Liver (tissue), 3 donors: ENCODE measurements around the gene SH3RF3.

ENCODE experiments used
- EGR1 ChIP-seq, 2 donors: IDR thresholded peaks; 2 replicates each; pipeline ENCODE4 v1.6.1; 2016 to 2018; ENCODE audit warnings: antibody characterized with exemption in 2 of 2, low read depth in 2 of 2
- MAX ChIP-seq: IDR thresholded peaks from 2 replicates; pipeline ENCODE4 v1.6.1; 2016; ENCODE audit warnings: antibody characterized with exemption
- REST ChIP-seq: IDR thresholded peaks from 2 replicates; pipeline ENCODE4 v1.6.1; 2016; ENCODE audit warnings: antibody characterized with exemption, mild to moderate bottlenecking
- SP1 ChIP-seq: IDR thresholded peaks from 2 replicates; pipeline ENCODE4 v1.6.1; 2018; ENCODE audit warnings: antibody characterized with exemption, mild to moderate bottlenecking
- YY1 ChIP-seq: IDR thresholded peaks from 2 replicates; pipeline ENCODE4 v1.6.1; 2016; ENCODE audit warnings: antibody characterized with exemption, mild to moderate bottlenecking
- TF ChIP-seq, protein P1 (sequence below): fragments of 150-350 bp; IDR thresholded peaks from 2 replicates; pipeline ENCODE4 v1.5.1; 2017; ENCODE audit warnings: improper control_type of control experiment, low read depth, low read length; ENCODE audit not compliant: missing input control
- donor health status: healthy.
- donor health status: healthy.

- TF ChIP-seq REST, result no peak
- no peak for TF ChIP-seq MAX
- TF ChIP-seq YY1, result no peak
- TF ChIP-seq, protein P1, sequence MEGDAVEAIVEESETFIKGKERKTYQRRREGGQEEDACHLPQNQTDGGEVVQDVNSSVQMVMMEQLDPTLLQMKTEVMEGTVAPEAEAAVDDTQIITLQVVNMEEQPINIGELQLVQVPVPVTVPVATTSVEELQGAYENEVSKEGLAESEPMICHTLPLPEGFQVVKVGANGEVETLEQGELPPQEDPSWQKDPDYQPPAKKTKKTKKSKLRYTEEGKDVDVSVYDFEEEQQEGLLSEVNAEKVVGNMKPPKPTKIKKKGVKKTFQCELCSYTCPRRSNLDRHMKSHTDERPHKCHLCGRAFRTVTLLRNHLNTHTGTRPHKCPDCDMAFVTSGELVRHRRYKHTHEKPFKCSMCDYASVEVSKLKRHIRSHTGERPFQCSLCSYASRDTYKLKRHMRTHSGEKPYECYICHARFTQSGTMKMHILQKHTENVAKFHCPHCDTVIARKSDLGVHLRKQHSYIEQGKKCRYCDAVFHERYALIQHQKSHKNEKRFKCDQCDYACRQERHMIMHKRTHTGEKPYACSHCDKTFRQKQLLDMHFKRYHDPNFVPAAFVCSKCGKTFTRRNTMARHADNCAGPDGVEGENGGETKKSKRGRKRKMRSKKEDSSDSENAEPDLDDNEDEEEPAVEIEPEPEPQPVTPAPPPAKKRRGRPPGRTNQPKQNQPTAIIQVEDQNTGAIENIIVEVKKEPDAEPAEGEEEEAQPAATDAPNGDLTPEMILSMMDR, result no peak
- no peak for TF ChIP-seq EGR1 (IDR thresholded peaks at IDR 0.05; ENCODE audit: low read depth in 2 of 2)
- no peak for TF ChIP-seq SP1
Observed at GRCh38 chr2:109342256-109342850, 213.3 kb downstream of the SH3RF3 start.
